CD4-positive, alpha-beta T cell treated with Interleukin-2 at 100 ng/mL for 4 hours (primary cell): ENCODE data around the gene PKD2L2.
"Not testable (repeated sequence)": the region's sequence is repeated elsewhere in the genome, so short reads cannot be mapped to it uniquely, and the experiment has no call there.

Source experiments
- DNase-seq: peaks from one replicate; pipeline ENCODE4 v3.0.0-alpha.2; 2020; ENCODE audit warnings: low spot score

The PKD2L2 gene

GRCh38 chr5:137888466-137888862, 793 bp upstream of the PKD2L2 start:
- no peak for DNase-seq

DNA sequence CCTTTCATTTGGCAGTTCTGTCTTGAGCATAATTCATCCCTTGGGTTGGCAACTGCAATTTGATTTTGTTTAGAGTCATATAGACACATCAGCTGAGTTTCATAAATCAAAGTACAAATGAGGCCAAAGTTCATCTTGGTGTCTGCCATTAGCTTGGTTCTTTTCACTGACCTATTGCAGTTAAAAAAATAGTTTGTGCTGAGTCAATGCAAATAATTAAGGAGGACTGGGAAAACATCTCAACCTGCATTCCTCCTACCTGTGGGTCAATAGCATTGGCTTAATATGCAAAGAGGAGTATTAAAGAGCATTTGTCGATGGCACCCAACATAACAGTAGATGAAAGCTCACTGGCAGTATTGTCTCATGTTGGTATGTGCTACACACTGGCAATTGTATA, 1.6 kb downstream of the PKD2L2 start:
- no peak for DNase-seq

GRCh38 chr5:137891849-137892248, 2.6 kb downstream of the PKD2L2 start:
- DNase-seq: no peak

GRCh38 chr5:137894586-137894985, 5.3 kb downstream of the PKD2L2 start:
- DNase-seq: no peak

DNA sequence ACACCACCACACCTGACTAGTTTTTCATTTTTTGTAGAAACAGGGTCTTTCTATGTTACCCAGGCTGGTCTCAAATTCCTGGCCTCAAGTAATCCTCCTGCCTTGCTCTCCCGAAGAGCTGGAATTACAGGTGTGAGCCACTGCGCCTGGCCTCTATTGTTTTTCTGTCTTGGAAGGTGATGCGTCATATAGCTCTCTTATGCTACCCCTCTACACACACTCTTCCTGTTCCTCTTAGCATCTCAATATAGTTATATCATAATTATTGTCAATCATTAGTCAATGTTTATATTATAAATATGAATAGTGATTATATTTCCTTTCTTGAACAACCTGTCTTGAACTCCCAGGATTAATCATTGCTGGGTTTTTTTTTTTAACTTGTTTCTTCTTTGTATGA, 7.3 kb downstream of the PKD2L2 start:
- no peak for DNase-seq

GRCh38 chr5:137899493-137899892, 10.2 kb downstream of the PKD2L2 start:
- no peak for DNase-seq

GRCh38 chr5:137901011-137901817, 12.0 kb downstream of the PKD2L2 start:
- DNase-seq: no peak

- DNase-seq: no peak
These were observed 13.3 kb downstream of the PKD2L2 start for GRCh38 chr5:137902408-137903133.

GRCh38 chr5:137914758-137915157, 25.5 kb downstream of the PKD2L2 start:
- DNase-seq: no peak

DNA sequence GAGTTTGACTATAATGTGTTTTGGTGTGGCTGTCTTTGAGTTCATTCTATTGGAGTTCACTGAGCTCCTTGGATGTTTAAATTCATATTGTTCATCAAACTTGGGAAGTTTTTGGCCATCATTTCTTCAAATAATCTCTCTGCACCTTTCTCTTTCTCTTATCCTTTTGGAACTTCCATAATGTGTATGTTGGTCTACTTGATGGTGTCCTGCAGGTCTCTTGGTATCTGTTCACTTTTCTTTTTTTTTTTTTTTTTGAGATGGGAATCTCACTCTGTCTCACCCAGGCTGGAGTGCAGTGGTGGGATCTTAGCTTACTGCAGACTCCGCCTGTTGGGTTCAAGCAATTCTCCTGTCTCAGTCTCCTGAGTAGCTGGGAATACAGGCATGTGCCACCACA, 27.7 kb downstream of the PKD2L2 start:
- no peak for DNase-seq

DNA sequence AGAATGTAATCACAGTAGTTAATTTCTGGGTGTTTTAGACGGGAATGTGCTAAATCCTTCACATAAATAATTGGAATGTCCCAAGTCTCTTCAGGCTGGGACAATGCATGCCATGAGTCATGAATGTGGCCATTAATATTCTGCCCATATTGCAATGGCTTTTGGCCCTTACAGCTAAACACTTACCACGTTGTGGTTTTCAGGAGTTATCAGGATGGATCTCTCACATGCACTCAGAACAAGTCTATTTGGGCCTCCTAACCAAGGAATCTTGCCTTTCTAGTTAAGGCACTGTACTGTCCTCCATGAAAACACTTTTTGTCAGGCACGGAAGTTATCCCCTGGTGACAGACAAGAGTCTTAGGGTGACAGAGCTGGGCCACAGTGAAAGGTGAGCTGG, 32.7 kb downstream of the PKD2L2 start:
- DNase-seq: no peak

- DNase-seq: no peak
These were observed 34.6 kb downstream of the PKD2L2 start for GRCh38 chr5:137923856-137924255.

- no peak for DNase-seq
These were observed 43.5 kb downstream of the PKD2L2 start for GRCh38 chr5:137932800-137933199.

- DNase-seq: no peak
These were observed 44.2 kb downstream of the PKD2L2 start for GRCh38 chr5:137933491-137933911.

DNA sequence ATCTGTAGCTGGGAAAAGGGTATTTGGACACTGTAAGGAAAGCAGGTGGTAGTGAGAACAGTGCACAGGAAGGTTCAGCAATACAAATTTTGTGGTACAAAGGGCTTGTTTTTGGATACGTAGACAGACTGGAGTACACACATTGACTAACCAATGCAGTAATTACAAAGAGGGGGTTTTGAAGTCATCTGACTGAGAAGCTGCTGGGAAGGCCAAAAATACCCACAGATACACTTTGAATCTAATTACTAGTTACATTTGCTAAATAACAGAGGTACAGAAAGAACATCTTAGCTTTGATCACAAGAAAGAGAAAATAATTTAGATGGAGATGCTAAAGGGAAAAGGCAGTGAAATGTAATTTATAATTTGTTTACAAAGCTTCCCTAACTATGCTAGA, 45.9 kb downstream of the PKD2L2 start:
- no peak for DNase-seq

DNA sequence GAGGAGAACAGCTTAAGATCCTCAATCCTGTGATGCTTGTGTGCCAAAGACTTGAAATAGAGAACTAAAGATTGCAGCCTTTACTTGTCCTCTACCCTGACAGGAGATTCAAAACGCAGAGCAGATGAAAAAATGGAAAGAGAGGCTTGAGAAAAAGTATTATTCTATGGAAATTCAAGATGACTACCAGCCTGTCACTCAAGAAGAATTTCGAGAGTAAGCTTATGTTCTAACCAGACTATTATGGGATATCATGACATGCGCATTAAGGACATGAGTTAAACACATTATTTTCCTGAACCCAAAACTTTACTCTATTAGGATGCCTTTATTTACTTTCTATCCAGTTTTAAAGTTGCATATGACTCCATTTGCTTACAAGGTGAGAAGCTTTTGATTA, 46.4 kb downstream of the PKD2L2 start:
- no peak for DNase-seq

DNA sequence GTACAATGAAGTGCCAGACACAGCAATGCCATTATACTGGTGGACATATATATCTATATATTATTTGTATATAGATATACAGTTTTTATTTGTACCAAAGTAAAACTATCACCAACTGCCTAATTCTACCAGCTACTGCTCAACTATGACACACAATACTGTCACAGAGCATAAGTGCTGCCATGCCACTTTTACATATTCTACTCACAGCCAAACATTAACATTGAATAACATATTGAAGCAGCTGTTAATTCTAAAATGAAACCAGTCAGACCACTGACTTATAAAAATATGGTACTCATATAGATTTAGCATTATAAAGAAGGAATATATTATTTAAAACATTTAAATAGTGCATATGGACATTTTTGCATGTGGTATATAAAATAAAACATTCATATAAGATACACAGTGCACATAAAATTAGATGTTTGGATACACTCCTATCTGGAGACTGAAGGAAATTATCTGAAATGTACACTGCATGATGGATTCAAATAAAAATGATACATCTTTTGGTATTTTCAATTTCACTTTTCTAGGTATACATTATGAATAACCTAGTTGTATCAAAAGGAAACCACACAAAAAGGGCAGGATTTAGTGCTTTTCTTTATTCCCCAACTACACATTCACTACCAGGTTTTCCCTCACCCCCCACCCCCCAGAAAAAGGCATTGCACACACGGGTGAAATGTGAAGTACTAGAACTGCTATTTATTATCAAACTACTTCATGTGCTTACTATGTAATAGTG, 48.9 kb downstream of the PKD2L2 start:
- DNase-seq: no peak

DNA sequence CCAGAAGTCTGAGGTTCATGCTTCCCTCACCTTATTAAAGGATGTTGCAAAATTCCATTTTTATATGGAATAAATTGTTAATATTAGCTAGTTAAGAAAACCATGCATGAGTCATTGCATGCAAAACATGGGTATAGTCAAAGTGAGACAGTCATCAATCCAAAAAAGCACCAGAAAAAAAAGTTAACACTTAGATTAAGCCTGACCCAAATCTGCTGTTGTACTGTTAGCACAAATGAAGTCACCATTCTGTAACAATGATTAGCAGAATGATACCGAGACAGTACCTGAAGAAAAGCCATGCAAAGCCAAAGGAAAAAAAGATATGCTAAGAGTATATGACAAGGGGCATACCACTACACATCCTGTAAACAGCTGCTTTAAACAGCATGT, 49.5 kb downstream of the PKD2L2 start:
- DNase-seq: no peak

DNA sequence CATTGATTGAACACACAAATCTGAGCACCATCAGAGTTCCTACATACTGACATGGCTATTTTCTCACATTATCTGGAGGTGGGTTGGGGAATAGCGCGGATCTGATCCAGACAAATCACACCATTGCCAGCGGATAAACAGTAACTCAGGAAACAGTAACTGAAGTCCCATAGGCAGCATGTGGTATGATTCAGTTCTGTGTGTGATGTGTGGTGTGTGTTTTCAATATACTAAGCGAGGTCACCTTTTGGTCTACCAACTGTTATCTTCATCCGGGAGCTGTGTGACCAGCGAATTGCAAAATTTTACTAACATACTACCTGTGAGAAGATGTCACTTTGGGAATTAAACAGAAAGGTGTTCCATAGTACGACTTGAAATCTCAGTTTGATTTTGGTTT, 50.1 kb downstream of the PKD2L2 start:
- no peak for DNase-seq

DNA sequence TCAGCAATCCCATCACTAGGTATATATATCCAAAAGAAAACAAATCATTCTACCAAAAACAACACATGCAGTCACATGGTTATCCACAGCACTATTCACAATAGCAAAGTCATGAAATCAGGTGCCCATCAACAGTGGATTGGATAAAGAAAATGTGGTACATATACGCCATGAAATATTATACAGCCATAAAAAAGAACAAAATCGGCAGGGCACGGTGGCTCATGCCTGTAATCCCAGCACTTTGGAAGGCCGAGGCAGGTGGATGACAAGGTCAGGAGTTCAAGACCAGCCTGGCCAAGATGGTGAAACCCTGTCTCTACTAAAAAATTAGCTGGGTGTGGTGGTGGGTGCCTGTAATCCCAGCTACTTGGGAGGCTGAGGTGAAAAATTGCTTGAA, 55.0 kb downstream of the PKD2L2 start:
- DNase-seq: not testable (repeated sequence)

GRCh38 chr5:137945825-137946224, 56.6 kb downstream of the PKD2L2 start:
- no peak for DNase-seq

- no peak for DNase-seq
These were observed 65.0 kb downstream of the PKD2L2 start for GRCh38 chr5:137954131-137954879.
